GM12878 (cell line): ENCODE measurements around the gene TBC1D1. TPM values are rescaled to one million over a fixed set of nuclear protein-coding genes. Genes with fewer than 3 reads are reported as not detected.

Experiments used
- ATAC-seq: fragments of 200-7000 bp; cut with Tn5 transposase; 3 replicates; pipeline ENCODE4 v1.9.1; 2020; ENCODE audit warnings: mild to moderate bottlenecking, moderate library complexity
- BruUV-seq: library from RNA; stranded (reverse); fragments of 400-500 nt; replicated peaks from 2 replicates; lab custom pipeline; 2021; lab: Mats Ljungman, UMichigan
- CTCF ChIA-PET: fragments of 300-600 bp; sonication (Branson Sonifier 250); formaldehyde crosslinking; extraction: SDS; loops from one replicate; lab custom pipeline; 2021; ENCODE audit warnings: inconsistent platforms; lab: Yijun Ruan, JAX
- POLR2A ChIA-PET: fragments of 350-600 bp; formaldehyde crosslinking; extraction: SDS; loops from one replicate; lab custom pipeline; 2021; ENCODE audit warnings: inconsistent platforms; lab: Charles Lee
- RAD21 ChIA-PET: fragments of 300-600 bp; sonication (Branson Sonifier 250); formaldehyde crosslinking; loops from one replicate; lab custom pipeline; 2023; ENCODE audit warnings: antibody characterized with exemption; ENCODE audit not compliant: unreplicated experiment; lab: Charles Lee
- SMC1A ChIA-PET: fragments of 300-600 bp; sonication (Branson Sonifier 250); formaldehyde crosslinking; loops from one replicate; lab custom pipeline; 2023; ENCODE audit not compliant: unreplicated experiment, uncharacterized antibody; lab: Charles Lee
- DNase-seq: peaks from one replicate; pipeline ENCODE4 v3.0.0-alpha.2; 2011; ENCODE audit warnings: low read depth, low spot score
- FAIRE-seq: peaks from 3 replicates; lab custom pipeline; 2011; peaks lifted over from hg19 to GRCh38; lab: Jason Lieb, UNC
- H2AFZ ChIP-seq: 2 replicates; pipeline ENCODE4 v1.6.0; 2011; ENCODE audit warnings: low read depth, low read length, control low read depth; ENCODE audit not compliant: control insufficient read depth
- H3K27ac ChIP-seq: 2 replicates; pipeline ENCODE4 v1.5.1; 2011; ENCODE audit warnings: control low read depth; ENCODE audit not compliant: control insufficient read depth, insufficient read depth
- H3K27me3 ChIP-seq, 2 experiments: replicated peaks in 1 of 2; 2 replicates each; pipeline versions ENCODE4 v1.6.0 to v1.6.1; 2011; ENCODE audit warnings: low read length in 1 of 2; ENCODE audit not compliant: control insufficient read depth in 2 of 2, insufficient read depth in 2 of 2
- H3K36me3 ChIP-seq, 2 experiments: 2 replicates each; pipeline ENCODE4 v1.5.1; 2011; ENCODE audit warnings: low read length in 1 of 2; ENCODE audit not compliant: control insufficient read depth in 2 of 2, insufficient read depth in 2 of 2
- H3K4me1 ChIP-seq: 2 replicates; pipeline ENCODE4 v1.6.1; 2011; ENCODE audit warnings: mild to moderate bottlenecking, low read length, moderate library complexity, mixed read lengths; ENCODE audit not compliant: control insufficient read depth, insufficient read depth
- H3K4me2 ChIP-seq: 2 replicates; pipeline ENCODE4 v1.6.0; 2011; ENCODE audit warnings: control low read depth; ENCODE audit not compliant: control insufficient read depth, insufficient read depth
- H3K4me3 ChIP-seq: fragments of 200-600 bp; sonication (generic); 2 replicates; pipeline ENCODE4 v1.5.1; 2016
- H3K79me2 ChIP-seq: 2 replicates; pipeline ENCODE4 v1.6.0; 2011; ENCODE audit warnings: low read length; ENCODE audit not compliant: control insufficient read depth, insufficient read depth
- H3K9ac ChIP-seq: 2 replicates; pipeline ENCODE4 v1.8.0; 2011; ENCODE audit warnings: low read length, control low read depth, mixed read lengths; ENCODE audit not compliant: control insufficient read depth, insufficient read depth
- H3K9me3 ChIP-seq: replicated peaks from 3 replicates; pipeline ENCODE4 v1.5.1; 2011; ENCODE audit warnings: mild to moderate bottlenecking, low read length; ENCODE audit not compliant: control insufficient read depth, insufficient read depth
- H4K20me1 ChIP-seq: 2 replicates; pipeline ENCODE4 v1.6.0; 2011; ENCODE audit not compliant: control insufficient read depth, insufficient read depth
- BRCA1 ChIP-seq: IDR thresholded peaks from 2 replicates; pipeline ENCODE4 v1.6.1; 2011; ENCODE audit warnings: low read depth, low read length, improper control_type of control experiment
- CBX5 ChIP-seq: sonication (generic); IDR thresholded peaks from 2 replicates; pipeline ENCODE4 v1.6.1; 2016; ENCODE audit warnings: low read depth, moderate library complexity, mild to moderate bottlenecking, inconsistent platforms
- CHD4 ChIP-seq: fragments of 200-600 bp; sonication (generic); IDR thresholded peaks from 2 replicates; pipeline ENCODE4 v1.6.1; 2016; ENCODE audit warnings: mild to moderate bottlenecking
- DPF2 ChIP-seq: fragments of 450-650 bp; IDR thresholded peaks from 2 replicates; pipeline ENCODE4 v1.6.1; 2017; ENCODE audit warnings: mild to moderate bottlenecking
- EZH2 ChIP-seq: IDR thresholded peaks from 2 replicates; pipeline ENCODE4 v1.6.1; 2012; ENCODE audit warnings: low read depth, mild to moderate bottlenecking, control low read depth, inconsistent platforms, low read length, borderline replicate concordance; ENCODE audit not compliant: control insufficient read depth
- GABPA ChIP-seq: IDR thresholded peaks from 2 replicates; pipeline ENCODE4 v1.6.1; 2014; ENCODE audit warnings: antibody characterized with exemption, low read depth, mild to moderate bottlenecking, inconsistent platforms
- HCFC1 ChIP-seq: fragments of 150-350 bp; IDR thresholded peaks from 2 replicates; pipeline ENCODE4 v1.6.1; 2014; ENCODE audit warnings: low read length
- KLF5 ChIP-seq: fragments of 450-650 bp; IDR thresholded peaks from 2 replicates; pipeline ENCODE4 v1.6.1; 2014; ENCODE audit warnings: mild to moderate bottlenecking; ENCODE audit not compliant: partially characterized antibody
- MTA2 ChIP-seq: fragments of 450-650 bp; IDR thresholded peaks from 2 replicates; pipeline ENCODE4 v1.6.1; 2016; ENCODE audit warnings: low read depth, mild to moderate bottlenecking, moderate library complexity
- MTA3 ChIP-seq: IDR thresholded peaks from 2 replicates; pipeline ENCODE4 v1.6.1; 2012; ENCODE audit warnings: low read length, inconsistent platforms, borderline replicate concordance
- NFYB ChIP-seq: IDR thresholded peaks from 2 replicates; pipeline ENCODE4 v1.6.1; 2011; ENCODE audit warnings: low read depth, mild to moderate bottlenecking, low read length, improper control_type of control experiment, moderate library complexity; ENCODE audit not compliant: insufficient read depth
- NR2C1 ChIP-seq: fragments of 450-650 bp; IDR thresholded peaks from 2 replicates; pipeline ENCODE4 v1.6.1; 2017; ENCODE audit warnings: antibody characterized with exemption, mild to moderate bottlenecking, moderate library complexity
- POU2F2 ChIP-seq: IDR thresholded peaks from 3 replicates; pipeline ENCODE4 v1.6.1; 2011; ENCODE audit warnings: low read depth, mild to moderate bottlenecking, low read length, borderline replicate concordance
- RAD21 ChIP-seq: IDR thresholded peaks from 2 replicates; pipeline ENCODE4 v1.6.1; 2011; ENCODE audit warnings: mild to moderate bottlenecking, low read depth, low read length, moderate library complexity; ENCODE audit not compliant: insufficient read depth
- SIN3A ChIP-seq: IDR thresholded peaks from 2 replicates; pipeline ENCODE4 v1.6.1; 2012; ENCODE audit warnings: low read depth, low read length, improper control_type of control experiment
- SPI1 ChIP-seq: IDR thresholded peaks from 2 replicates; pipeline ENCODE4 v1.6.1; 2011; ENCODE audit warnings: low read depth, mild to moderate bottlenecking, low read length, moderate library complexity, borderline replicate concordance; ENCODE audit not compliant: insufficient read depth
- TCF3 ChIP-seq: IDR thresholded peaks from 2 replicates; pipeline ENCODE4 v1.6.1; 2012; ENCODE audit warnings: low read depth, mild to moderate bottlenecking, low read length, borderline replicate concordance; ENCODE audit not compliant: insufficient read depth
- TCF7 ChIP-seq: IDR thresholded peaks from 2 replicates; pipeline ENCODE4 v1.6.1; 2014; ENCODE audit warnings: antibody characterized with exemption, borderline replicate concordance
- WGBS: methylation state at CpG from one replicate; pipeline ENCODE4 v1.1.6; 2016; ENCODE audit warnings: low lambda C conversion rate; ENCODE audit not compliant: insufficient replicate concordance, insufficient coverage; ENCODE audit errors: missing lambda C conversion rate; 5-methylcytosine and 5-hydroxymethylcytosine counted together
- in situ Hi-C: fragments of 300-500 bp; cut with MboI; formaldehyde crosslinking; loops from 9 replicates; pipeline ENCODE4 v1.14.3; 2018; ENCODE audit warnings: mixed read lengths
- intact Hi-C: fragments of 100-400 bp; cut with micrococcal nuclease; formaldehyde crosslinking; loops from one replicate; pipeline ENCODE4 v1.14.2; 2022; ENCODE audit not compliant: unreplicated experiment
- polyA plus RNA-seq, 11 experiments: library from polyadenylated mRNA; depleted of rRNA in 4 of 11; unstranded in 6 of 11; stranded (reverse) in 5 of 11; fragments of >200 nt; fragmentation: Nextera tagmentation in 4 of 11; fragmentation: Illumina TruSeq in 1 of 11; extraction: Ambion mirVana in 4 of 11; extraction: Trizol in 1 of 11; gene quantifications; 1 replicate in 1 of 11; 2 replicates in 10 of 11; pipeline versions ENCODE4 v1.2.1 to v1.2.3, GENCODE V29; 2011 to 2016; ENCODE audit warnings: inconsistent platforms in 2 of 11, missing spikeins in 2 of 11, low read depth in 1 of 11
- total RNA-seq, 4 experiments: library from RNA; depleted of rRNA in 3 of 4; stranded (reverse); fragments of >200 nt in 3 of 4; fragmentation: Illumina TruSeq in 1 of 4; extraction: Trizol in 1 of 4; gene quantifications; 2 replicates each; pipeline versions ENCODE4 v1.2.1 to v1.2.3, GENCODE V29; 2013 to 2021
- TF ChIP-seq, protein P1 (sequence below): fragments of 450-650 bp; IDR thresholded peaks from 2 replicates; pipeline ENCODE4 v1.6.1; 2017; ENCODE audit warnings: mild to moderate bottlenecking, moderate library complexity
- TF ChIP-seq, protein P2 (sequence below), 3 experiments: IDR thresholded peaks in 2 of 3; conservative IDR thresholded peaks in 1 of 3; 2 replicates each; pipeline ENCODE4 v1.5.1; 2011; ENCODE audit warnings: low read depth in 3 of 3, low read length in 3 of 3, mild to moderate bottlenecking in 3 of 3, control low read depth in 2 of 3, moderate library complexity in 2 of 3, inconsistent platforms in 1 of 3, mixed read lengths in 1 of 3; ENCODE audit not compliant: control insufficient read depth in 2 of 3, insufficient read depth in 1 of 3; ENCODE audit errors: extremely low read depth in 1 of 3

The TBC1D1 gene
- total and polyA plus RNA-seq, 10 of the 15 experiments (the other 5 are each of a cell fraction or from before 2014, with no cell fraction given), result 5.3 to 102 (median 57.8) TPM

DNA sequence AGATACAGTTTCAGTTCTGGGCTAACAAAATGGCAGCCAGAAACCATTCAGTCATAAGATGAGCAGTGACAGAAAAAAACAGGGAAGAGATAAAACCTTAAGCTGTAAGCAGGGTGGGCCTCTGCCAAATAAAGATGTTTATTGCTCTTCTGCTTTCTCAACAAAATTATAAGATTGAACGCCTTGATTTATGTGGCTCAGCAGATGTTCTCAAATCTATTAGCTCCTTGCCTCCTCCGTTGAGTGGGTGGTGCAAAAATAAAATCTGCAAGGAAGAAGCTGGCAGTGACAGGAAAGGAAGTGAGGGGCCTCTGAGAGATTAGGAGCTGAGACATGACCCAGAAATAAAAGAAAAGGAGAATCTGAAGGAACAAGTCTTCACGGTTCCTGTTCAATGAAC, 275.9 kb downstream of the TBC1D1 start (continued):
- no peak for TF ChIP-seq MTA2
- no peak for TF ChIP-seq CBX5
- TF ChIP-seq SPI1, result no peak
- no peak for TF ChIP-seq KLF5
- no peak for TF ChIP-seq MTA3
- TF ChIP-seq NR2C1, result no peak
- no peak for TF ChIP-seq NFYB
- no peak for TF ChIP-seq TCF3
- TF ChIP-seq HCFC1, result no peak

DNA sequence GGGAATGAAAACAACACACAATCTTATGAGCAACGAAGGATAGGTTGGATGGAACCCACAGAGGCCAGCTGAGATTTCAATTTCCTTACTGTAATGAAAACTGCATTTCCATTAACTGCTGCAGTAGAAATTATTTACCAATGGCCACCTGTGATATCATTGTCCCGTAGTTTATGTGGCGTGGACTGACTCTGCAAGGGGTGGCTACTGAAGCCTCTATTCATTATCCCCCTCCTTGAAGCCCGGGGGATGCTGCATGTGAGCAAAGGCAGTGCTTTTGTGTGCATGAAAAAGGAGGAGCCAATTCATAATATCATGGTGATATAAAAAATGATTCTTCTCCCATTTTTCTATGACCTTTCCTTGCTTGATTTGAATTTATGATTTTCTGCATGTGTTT, 277.1 kb downstream of the TBC1D1 start:
- no TSS peak for BruUV-seq
- no peak for TF ChIP-seq EZH2
- no peak for TF ChIP-seq CHD4
- no peak for TF ChIP-seq BRCA1
- no peak for TF ChIP-seq GABPA
- no peak for TF ChIP-seq DPF2
- TF ChIP-seq SIN3A, result no peak
- TF ChIP-seq POU2F2, result no peak
- no peak for TF ChIP-seq RAD21
- TF ChIP-seq, protein P1, sequence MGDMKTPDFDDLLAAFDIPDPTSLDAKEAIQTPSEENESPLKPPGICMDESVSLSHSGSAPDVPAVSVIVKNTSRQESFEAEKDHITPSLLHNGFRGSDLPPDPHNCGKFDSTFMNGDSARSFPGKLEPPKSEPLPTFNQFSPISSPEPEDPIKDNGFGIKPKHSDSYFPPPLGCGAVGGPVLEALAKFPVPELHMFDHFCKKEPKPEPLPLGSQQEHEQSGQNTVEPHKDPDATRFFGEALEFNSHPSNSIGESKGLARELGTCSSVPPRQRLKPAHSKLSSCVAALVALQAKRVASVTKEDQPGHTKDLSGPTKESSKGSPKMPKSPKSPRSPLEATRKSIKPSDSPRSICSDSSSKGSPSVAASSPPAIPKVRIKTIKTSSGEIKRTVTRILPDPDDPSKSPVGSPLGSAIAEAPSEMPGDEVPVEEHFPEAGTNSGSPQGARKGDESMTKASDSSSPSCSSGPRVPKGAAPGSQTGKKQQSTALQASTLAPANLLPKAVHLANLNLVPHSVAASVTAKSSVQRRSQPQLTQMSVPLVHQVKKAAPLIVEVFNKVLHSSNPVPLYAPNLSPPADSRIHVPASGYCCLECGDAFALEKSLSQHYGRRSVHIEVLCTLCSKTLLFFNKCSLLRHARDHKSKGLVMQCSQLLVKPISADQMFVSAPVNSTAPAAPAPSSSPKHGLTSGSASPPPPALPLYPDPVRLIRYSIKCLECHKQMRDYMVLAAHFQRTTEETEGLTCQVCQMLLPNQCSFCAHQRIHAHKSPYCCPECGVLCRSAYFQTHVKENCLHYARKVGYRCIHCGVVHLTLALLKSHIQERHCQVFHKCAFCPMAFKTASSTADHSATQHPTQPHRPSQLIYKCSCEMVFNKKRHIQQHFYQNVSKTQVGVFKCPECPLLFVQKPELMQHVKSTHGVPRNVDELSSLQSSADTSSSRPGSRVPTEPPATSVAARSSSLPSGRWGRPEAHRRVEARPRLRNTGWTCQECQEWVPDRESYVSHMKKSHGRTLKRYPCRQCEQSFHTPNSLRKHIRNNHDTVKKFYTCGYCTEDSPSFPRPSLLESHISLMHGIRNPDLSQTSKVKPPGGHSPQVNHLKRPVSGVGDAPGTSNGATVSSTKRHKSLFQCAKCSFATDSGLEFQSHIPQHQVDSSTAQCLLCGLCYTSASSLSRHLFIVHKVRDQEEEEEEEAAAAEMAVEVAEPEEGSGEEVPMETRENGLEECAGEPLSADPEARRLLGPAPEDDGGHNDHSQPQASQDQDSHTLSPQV, result no peak
- TF ChIP-seq, protein P2, sequence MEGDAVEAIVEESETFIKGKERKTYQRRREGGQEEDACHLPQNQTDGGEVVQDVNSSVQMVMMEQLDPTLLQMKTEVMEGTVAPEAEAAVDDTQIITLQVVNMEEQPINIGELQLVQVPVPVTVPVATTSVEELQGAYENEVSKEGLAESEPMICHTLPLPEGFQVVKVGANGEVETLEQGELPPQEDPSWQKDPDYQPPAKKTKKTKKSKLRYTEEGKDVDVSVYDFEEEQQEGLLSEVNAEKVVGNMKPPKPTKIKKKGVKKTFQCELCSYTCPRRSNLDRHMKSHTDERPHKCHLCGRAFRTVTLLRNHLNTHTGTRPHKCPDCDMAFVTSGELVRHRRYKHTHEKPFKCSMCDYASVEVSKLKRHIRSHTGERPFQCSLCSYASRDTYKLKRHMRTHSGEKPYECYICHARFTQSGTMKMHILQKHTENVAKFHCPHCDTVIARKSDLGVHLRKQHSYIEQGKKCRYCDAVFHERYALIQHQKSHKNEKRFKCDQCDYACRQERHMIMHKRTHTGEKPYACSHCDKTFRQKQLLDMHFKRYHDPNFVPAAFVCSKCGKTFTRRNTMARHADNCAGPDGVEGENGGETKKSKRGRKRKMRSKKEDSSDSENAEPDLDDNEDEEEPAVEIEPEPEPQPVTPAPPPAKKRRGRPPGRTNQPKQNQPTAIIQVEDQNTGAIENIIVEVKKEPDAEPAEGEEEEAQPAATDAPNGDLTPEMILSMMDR (IDR thresholded peaks at IDR 0.05 in 2 of 3, conservative IDR thresholded peaks at IDR 0.05 in 1 of 3; ENCODE audit: control insufficient read depth in 2 of 3, extremely low read depth in 1 of 3, insufficient read depth in 1 of 3, low read depth in 3 of 3, low read length in 3 of 3), result no peak
- TF ChIP-seq TCF7, result no peak

More for the DNA sequence above, 277.1 kb downstream of the TBC1D1 start:
- no peaks in the 10 kb centered on the region for H3K79me2 ChIP-seq
- 46% methylated on average over 4 of the region's 4 CpGs for WGBS
- no peaks in the 10 kb centered on the region for H4K20me1 ChIP-seq
- H3K9ac ChIP-seq, result no peak overlapping the region
- H3K4me1 ChIP-seq, result no peaks in the 10 kb centered on the region
- no peaks in the 10 kb centered on the region for H3K36me3 ChIP-seq
- ChIA-PET POLR2A (no interaction called here), SMC1A (interaction anchor here (1.0 to 3.7 kb wide), 3 partner anchors 10 to 33 kb away, joined by 3 to 16 read pairs (median 10); no protein-coding TSS in a partner anchor), CTCF (interaction anchor here (2.5 kb wide), 1 partner anchor 11 kb away, joined by 17 read pairs; no protein-coding TSS in a partner anchor), RAD21 (no interaction called here)
- intact Hi-C loops (loop anchor here (10.0 kb wide), 1 partner anchor 363 kb away; no protein-coding TSS in a partner anchor), in situ Hi-C loops (no loop called here)
- no peak overlapping the region for H3K27ac ChIP-seq
- ATAC-seq (no peak), FAIRE-seq (no peak), DNase-seq (no peak)
- H3K4me2 ChIP-seq, result no peak overlapping the region
- H2AFZ ChIP-seq, result no peak overlapping the region
- H3K4me3 ChIP-seq, result no peak overlapping the region
- H3K27me3 ChIP-seq, result no peaks in the 10 kb centered on the region
- no peaks in the 10 kb centered on the region; the same call in 1 of the 3 replicates for H3K9me3 ChIP-seq
